Left lobe of liver (tissue), 2 donors: ENCODE results near the gene SPRED2. TPM values are rescaled to one million over a fixed set of nuclear protein-coding genes. Genes with fewer than 3 reads are reported as not detected.

Experiments
- ATAC-seq: fragments of 200-7000 bp; cut with Tn5 transposase; one replicate; pipeline ENCODE4 v1.9.1; 2020; ENCODE audit warnings: mild to moderate bottlenecking, moderate library complexity
- DNase-seq: peaks from one replicate; pipeline ENCODE4 v3.0.0-alpha.2; 2020; ENCODE audit warnings: low spot score
- total RNA-seq: library from RNA; stranded (reverse); gene quantifications from one replicate; pipeline ENCODE4 v1.2.1, GENCODE V29; 2021
- donor health status: DM: no; HTN: no; CAD: no; lungs with moderate emphysema.
- donor health status: DM: no; HTN: yes; CAD: no.

SPRED2 gene
- total RNA-seq, 1 donor from 2014 or later, result 17.3 TPM

DNA sequence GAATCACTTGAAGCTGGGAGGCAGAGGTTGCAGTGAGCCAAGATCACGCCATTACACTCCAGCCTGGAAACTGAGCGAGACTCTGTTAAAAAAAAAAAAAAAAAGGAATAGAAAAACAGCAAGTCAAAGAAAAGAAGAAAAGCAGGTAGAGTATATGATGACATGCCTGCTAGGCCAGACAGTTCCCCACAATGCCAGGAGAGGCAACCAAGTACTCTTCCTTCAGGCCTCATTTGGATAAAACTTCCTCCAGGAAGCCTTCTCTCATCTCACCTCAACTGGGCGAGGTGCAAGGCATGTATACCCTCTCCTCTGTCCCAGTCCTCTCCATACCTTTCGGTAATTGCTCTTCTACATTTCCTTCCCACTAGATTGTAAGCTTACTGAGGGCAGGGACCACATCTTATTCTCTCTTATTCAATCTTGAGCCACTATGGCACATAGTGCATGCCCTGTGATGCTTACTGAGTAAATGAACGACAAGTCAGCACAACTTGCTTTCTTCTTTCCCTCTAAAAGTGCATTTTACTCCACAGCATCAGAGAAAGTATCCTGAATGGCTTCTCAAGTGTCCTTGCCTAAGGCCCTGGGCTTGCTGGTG is 10.1 kb upstream of the SPRED2 start:
- no peak for DNase-seq
- no peak for ATAC-seq

- ATAC-seq (no peak), DNase-seq (no peak)
Observed at GRCh38 chr2:65438137-65438899, 5.9 kb upstream of the SPRED2 start.

DNA sequence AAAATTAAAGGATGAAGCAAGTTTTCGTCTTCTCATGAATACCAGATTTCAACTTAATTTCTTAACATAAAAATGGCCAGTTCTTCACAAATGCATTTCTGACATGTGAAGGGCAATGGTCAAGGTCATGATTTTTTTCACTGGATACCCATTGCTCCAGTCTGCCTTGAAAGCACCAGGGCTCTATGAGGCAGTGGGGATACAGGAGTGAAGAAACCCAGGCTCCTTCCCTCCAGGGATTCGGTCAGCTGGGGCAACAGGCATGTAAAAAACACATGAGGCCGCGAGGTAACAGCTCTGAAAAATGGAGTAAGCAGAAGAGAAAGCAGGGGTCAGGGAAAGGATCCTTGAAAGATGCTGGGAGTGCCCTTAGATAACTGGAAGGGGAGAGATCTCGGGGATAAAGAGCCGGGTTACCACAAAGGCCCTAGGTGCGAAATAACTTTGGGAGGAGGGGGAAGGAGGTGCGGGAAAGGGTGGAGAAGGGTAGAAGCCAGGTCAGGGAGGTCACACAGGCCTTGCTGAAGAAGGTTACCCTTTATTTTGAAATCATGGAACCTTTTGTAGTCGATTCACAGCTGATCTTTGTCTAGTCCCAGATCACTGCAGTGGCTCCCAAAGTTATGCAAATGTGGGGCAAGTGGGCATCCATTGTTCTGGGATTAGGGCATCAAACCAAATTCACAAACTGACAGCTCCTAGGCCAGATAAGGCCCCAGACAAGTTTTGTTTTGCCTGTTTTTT is 5.2 kb upstream of the SPRED2 start:
- DNase-seq (no peak), ATAC-seq (no peak)

DNA sequence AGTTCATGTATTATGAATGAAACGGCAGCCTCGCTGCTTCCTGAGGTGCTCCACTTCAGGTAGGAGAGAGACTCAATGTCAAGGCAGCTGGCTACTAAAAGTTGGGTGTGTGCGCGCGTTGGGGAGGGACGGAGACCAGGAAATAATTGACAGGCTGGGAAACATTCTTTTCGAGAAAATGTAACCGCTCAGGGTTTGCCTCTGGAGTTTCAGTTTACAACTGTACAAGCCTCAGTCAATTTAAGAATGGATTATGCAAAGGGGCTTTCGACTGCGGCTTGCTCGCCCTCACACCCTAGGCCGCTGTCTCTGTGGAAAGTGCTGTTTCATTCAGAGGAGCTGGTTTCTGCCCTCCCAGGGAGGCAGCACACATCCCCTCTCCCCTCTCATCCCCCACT is 4.4 kb upstream of the SPRED2 start:
- DNase-seq, result no peak
- peak; percentile 0 for ATAC-seq

GRCh38 chr2:65436169-65436823 is 3.9 kb upstream of the SPRED2 start:
- ATAC-seq, result peak; percentile 63
- peak; percentile 97 for DNase-seq

DNA sequence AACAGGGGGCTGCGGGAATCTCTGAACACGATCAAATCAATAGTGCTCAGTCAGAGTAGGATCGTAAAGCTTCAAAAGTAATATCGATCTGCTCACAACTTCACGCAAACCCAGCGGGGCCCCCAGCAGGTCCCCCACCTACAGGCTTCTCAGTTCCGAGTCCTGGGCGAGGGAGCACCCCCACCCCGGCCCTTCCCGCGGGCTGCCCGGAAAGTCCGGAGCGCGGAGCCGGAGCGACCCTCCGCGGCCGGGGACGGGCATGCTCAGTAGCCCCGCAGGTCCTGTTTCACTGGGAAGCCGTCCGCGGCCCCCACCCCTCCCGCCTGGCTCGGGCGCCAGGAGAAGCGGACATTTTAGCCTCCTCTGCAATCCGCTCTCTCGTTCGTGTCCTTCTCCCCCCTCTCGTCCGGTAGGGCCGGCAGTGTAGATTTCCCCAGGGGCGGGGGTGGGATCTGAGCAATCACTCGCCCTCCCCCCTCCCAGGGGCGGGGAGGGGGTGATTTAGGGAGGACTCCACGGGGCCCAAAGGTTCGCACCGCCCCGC is 3.3 kb upstream of the SPRED2 start:
- peak; percentile 64 for ATAC-seq
- peak; percentile 90 for DNase-seq

GRCh38 chr2:65434592-65435241 is 2.3 kb upstream of the SPRED2 start:
- DNase-seq, result no peak
- ATAC-seq, result no peak

- peak; percentile 58 for DNase-seq
- ATAC-seq, result peak; percentile 0
Observed at GRCh38 chr2:65431421-65432226, 775 bp downstream of the SPRED2 start.

- ATAC-seq (peak; percentile 39), DNase-seq (peak; percentile 71)
Observed at GRCh38 chr2:65430603-65431420, 1.6 kb downstream of the SPRED2 start.

- no peak for DNase-seq
- ATAC-seq, result no peak
Observed at GRCh38 chr2:65429786-65430602, 2.4 kb downstream of the SPRED2 start.

- ATAC-seq (no peak), DNase-seq (no peak)
Observed at GRCh38 chr2:65427532-65427931, 4.9 kb downstream of the SPRED2 start.

GRCh38 chr2:65425276-65425675 is 7.1 kb downstream of the SPRED2 start:
- peak; percentile 58 for ATAC-seq
- no peak for DNase-seq

- DNase-seq, result no peak
- ATAC-seq, result no peak
Observed at GRCh38 chr2:65424391-65424790, 8.0 kb downstream of the SPRED2 start.

- ATAC-seq (no peak), DNase-seq (no peak)
Observed at GRCh38 chr2:65421432-65421748, 11.0 kb downstream of the SPRED2 start.

DNA sequence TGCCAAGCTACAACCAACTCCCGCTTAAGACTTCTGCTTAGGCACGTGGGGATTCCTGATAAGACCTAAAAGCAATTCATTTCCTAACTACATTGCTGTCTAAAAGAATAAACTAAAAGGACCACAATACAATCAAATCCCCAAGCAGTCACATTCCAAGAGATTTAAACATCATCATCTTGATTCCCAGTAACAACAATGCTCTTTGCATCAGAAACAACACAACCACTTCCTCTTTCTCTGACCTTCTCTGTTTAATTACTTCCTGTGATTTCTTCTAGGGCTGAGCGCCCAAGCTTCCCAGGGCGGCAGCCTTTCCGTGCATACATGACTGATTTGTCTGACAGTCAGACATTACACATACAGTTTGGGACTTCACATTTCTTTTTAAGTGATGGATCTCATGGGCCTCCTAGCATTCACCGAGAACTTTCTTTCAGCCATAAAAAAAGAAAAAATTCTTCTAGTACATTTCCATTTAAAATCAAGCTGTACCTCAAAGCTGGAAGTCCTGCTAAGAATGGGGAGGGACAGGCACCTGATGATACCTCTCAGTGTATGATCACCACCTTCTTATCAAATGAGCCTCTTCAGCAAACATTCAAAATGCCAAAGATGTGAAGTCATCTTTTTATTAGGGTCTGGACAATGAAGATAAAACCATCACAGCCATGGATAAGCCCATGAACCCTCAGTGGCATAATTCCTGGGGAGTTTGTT is 11.5 kb downstream of the SPRED2 start:
- DNase-seq, result no peak
- no peak for ATAC-seq

DNA sequence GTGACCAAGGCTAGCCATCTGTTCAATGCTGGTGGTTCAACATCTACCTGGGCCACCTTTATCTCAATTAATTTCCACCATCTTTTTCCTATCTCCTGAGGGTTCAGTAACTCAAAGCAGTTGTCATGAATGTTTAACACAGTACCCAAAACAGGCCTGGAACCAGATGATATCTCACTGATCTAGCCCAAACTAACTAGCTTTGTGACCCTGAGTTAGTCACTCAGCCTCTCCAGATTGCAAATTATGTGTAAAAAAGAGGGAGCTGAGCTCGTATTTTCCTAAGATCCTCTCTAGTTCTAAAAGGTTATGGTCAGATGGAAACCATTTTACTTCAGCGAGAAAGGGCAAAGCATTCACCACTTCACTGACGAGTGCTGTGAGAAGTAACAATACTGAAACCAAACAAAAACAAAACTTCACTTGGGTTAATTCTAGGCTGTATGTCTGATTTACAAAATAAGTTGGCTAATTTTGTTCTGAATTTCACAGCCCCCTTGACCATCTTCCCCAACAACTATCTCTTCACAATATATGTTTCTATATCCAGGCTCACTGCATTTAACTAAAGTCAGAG is 14.8 kb downstream of the SPRED2 start:
- no peak for ATAC-seq

GRCh38 chr2:65416945-65417344 is 15.5 kb downstream of the SPRED2 start:
- DNase-seq (no peak), ATAC-seq (peak; percentile 72)

More for the DNA sequence above, 14.8 kb downstream of the SPRED2 start:
- no peak for DNase-seq
